NB4 (cell line): Measurements from ENCODE around the gene SH2D4B.

Source experiments
- DNase-seq: peaks from one replicate; pipeline ENCODE4 v3.0.0; 2010; ENCODE audit warnings: low read depth
- H3K4me3 ChIP-seq: one replicate; pipeline ENCODE4 v1.5.1; 2011; ENCODE audit warnings: mild to moderate bottlenecking, low read depth, low read length, moderate library complexity
- CTCF ChIP-seq: IDR thresholded peaks from one replicate; pipeline ENCODE4 v1.5.1; 2012; ENCODE audit warnings: low read depth, low read length
- MAX ChIP-seq: IDR thresholded peaks from 2 replicates; pipeline ENCODE4 v1.6.1; 2011; ENCODE audit warnings: low read depth, low read length
- MYC ChIP-seq: IDR thresholded peaks from 2 replicates; pipeline ENCODE4 v1.6.1; 2011; ENCODE audit warnings: low read depth, low read length
- POLR2A ChIP-seq: IDR thresholded peaks from 2 replicates; pipeline ENCODE4 v1.6.1; 2011; ENCODE audit warnings: mild to moderate bottlenecking; ENCODE audit not compliant: insufficient read length; ENCODE audit errors: extremely low read depth

The SH2D4B gene

GRCh38 chr10:80520661-80521470, 16.8 kb upstream of the SH2D4B start:
- DNase-seq, result no peak
- TF ChIP-seq MAX, result no peak
- TF ChIP-seq MYC, result no peak
- TF ChIP-seq CTCF, result no peak
- no peak for TF ChIP-seq POLR2A
- no peak overlapping the region for H3K4me3 ChIP-seq

GRCh38 chr10:80522756-80523363, 14.8 kb upstream of the SH2D4B start:
- no peak overlapping the region for H3K4me3 ChIP-seq
- TF ChIP-seq MYC (no peak), CTCF (no peak), MAX (no peak), POLR2A (no peak)
- no peak for DNase-seq

- TF ChIP-seq CTCF (no peak), POLR2A (no peak), MAX (no peak), MYC (no peak)
- no peak overlapping the region for H3K4me3 ChIP-seq
- DNase-seq, result no peak
Measured at GRCh38 chr10:80523773-80524172, 13.9 kb upstream of the SH2D4B start.

GRCh38 chr10:80524190-80524909, 13.4 kb upstream of the SH2D4B start:
- H3K4me3 ChIP-seq, result no peak overlapping the region
- DNase-seq, result no peak
- no peak for TF ChIP-seq MYC
- TF ChIP-seq CTCF, result no peak
- TF ChIP-seq POLR2A, result no peak
- TF ChIP-seq MAX, result no peak

- TF ChIP-seq MAX, result no peak
- TF ChIP-seq CTCF, result no peak
Measured at GRCh38 chr10:80526218-80526617, 11.5 kb upstream of the SH2D4B start.

More at GRCh38 chr10:80526218-80526617, 11.5 kb upstream of the SH2D4B start:
- no peak overlapping the region for H3K4me3 ChIP-seq
- no peak for DNase-seq
